A549 (cell line): ENCODE measurements around the gene CDH4. TPM values are rescaled to one million over a fixed set of nuclear protein-coding genes. Genes with fewer than 3 reads are reported as not detected.

ENCODE experiments used
- ATAC-seq, 2 experiments: fragments of 200-7000 bp in 1 of 2; fragments of >200 bp in 1 of 2; cut with Nextera tagmentation in 1 of 2; cut with Tn5 transposase in 1 of 2; 3 replicates each; pipeline versions ENCODE4 v1.8.0 to v1.9.1; 2018 to 2020; ENCODE audit warnings: mild to moderate bottlenecking in 1 of 2, moderate library complexity in 1 of 2
- CTCF ChIA-PET: fragments of 300-600 bp; sonication (Branson Sonifier 250); formaldehyde crosslinking; extraction: SDS; loops from one replicate; lab custom pipeline; 2021; ENCODE audit warnings: antibody characterized with exemption, inconsistent platforms; lab: Yijun Ruan, JAX
- POLR2A ChIA-PET: fragments of 350-600 bp; formaldehyde crosslinking; extraction: SDS; loops from one replicate; lab custom pipeline; 2021; ENCODE audit warnings: antibody characterized with exemption, inconsistent platforms; lab: Yijun Ruan, JAX
- DNase-seq, 2 experiments: peaks; one replicate each; pipeline versions ENCODE4 v3.0.0 to v3.0.0-alpha.2; 2011 to 2016; ENCODE audit warnings: low read depth in 1 of 2, low spot score in 1 of 2
- FAIRE-seq: peaks from 2 replicates; lab custom pipeline; 2011; peaks lifted over from hg19 to GRCh38; lab: Jason Lieb, UNC
- H3K27ac ChIP-seq, 2 experiments: fragments of >200 bp; sonication (Bioruptor Twin); formaldehyde crosslinking; 3 replicates each; pipeline ENCODE4 v1.5.1; 2016 to 2017
- H3K4me1 ChIP-seq: fragments of >200 bp; sonication (Bioruptor Twin); formaldehyde crosslinking; 3 replicates; pipeline ENCODE4 v1.6.1; 2016
- H3K4me2 ChIP-seq: fragments of >200 bp; sonication (Bioruptor Twin); formaldehyde crosslinking; 3 replicates; pipeline ENCODE4 v1.6.1; 2016
- H3K4me3 ChIP-seq: fragments of >200 bp; sonication (Bioruptor Twin); formaldehyde crosslinking; 3 replicates; pipeline ENCODE4 v1.5.1; 2016
- H3K9me3 ChIP-seq: fragments of >200 bp; sonication (Bioruptor Twin); formaldehyde crosslinking; 3 replicates; pipeline ENCODE4 v1.6.1; 2016
- BHLHE40 ChIP-seq: IDR thresholded peaks from 2 replicates; pipeline ENCODE4 v1.6.1; 2012; ENCODE audit warnings: low read depth, low read length, inconsistent platforms
- CBX2 ChIP-seq: fragments of 200-600 bp; sonication (generic); IDR thresholded peaks from 2 replicates; pipeline ENCODE4 v1.6.1; 2016; ENCODE audit warnings: low read depth, mild to moderate bottlenecking, borderline replicate concordance
- CHD4 ChIP-seq: fragments of 200-600 bp; sonication (generic); IDR thresholded peaks from 2 replicates; pipeline ENCODE4 v1.6.1; 2016; ENCODE audit warnings: antibody characterized with exemption, mild to moderate bottlenecking, borderline replicate concordance
- E2F6 ChIP-seq: IDR thresholded peaks from 2 replicates; pipeline ENCODE4 v1.6.1; 2012; ENCODE audit warnings: low read depth, borderline replicate concordance
- EHF ChIP-seq: fragments of 250-450 bp; sonication (Bioruptor Pico); IDR thresholded peaks from 2 replicates; pipeline ENCODE4 v1.5.0; 2020; ENCODE audit warnings: mild to moderate bottlenecking
- ELK1 ChIP-seq: fragments of 150-350 bp; IDR thresholded peaks from 2 replicates; pipeline ENCODE4 v1.6.1; 2014; ENCODE audit warnings: low read depth, mild to moderate bottlenecking, low read length
- FOSB ChIP-seq: fragments of 250-450 bp; sonication (Bioruptor Pico); IDR thresholded peaks from 2 replicates; pipeline ENCODE4 v1.5.0; 2020; ENCODE audit warnings: mild to moderate bottlenecking, moderate library complexity
- FOSL2 ChIP-seq, 2 experiments: fragments of 450-650 bp in 1 of 2; fragments of >200 bp in 1 of 2; sonication (Bioruptor Twin) in 1 of 2; formaldehyde crosslinking; IDR thresholded peaks; 2 replicates each; pipeline versions ENCODE4 v1.5.0 to v1.6.1; 2016 to 2020; ENCODE audit warnings: mild to moderate bottlenecking in 1 of 2, moderate library complexity in 1 of 2
- HEYL ChIP-seq: fragments of 250-450 bp; sonication (Bioruptor Pico); IDR thresholded peaks from 2 replicates; pipeline ENCODE4 v1.8.0; 2021; ENCODE audit warnings: mild to moderate bottlenecking, moderate library complexity
- JUN ChIP-seq, 2 experiments: fragments of >200 bp; sonication (Bioruptor Twin); formaldehyde crosslinking; IDR thresholded peaks; 2 replicates in 1 of 2; 3 replicates in 1 of 2; pipeline ENCODE4 v1.6.1; 2016 to 2017
- JUNB ChIP-seq: fragments of >200 bp; sonication (Bioruptor Twin); formaldehyde crosslinking; IDR thresholded peaks from 2 replicates; pipeline ENCODE4 v1.6.1; 2016
- MAFK ChIP-seq: fragments of 450-650 bp; IDR thresholded peaks from 2 replicates; pipeline ENCODE4 v1.6.1; 2014; ENCODE audit not compliant: partially characterized antibody
- MAZ ChIP-seq: fragments of 150-350 bp; IDR thresholded peaks from 2 replicates; pipeline ENCODE4 v1.6.1; 2014; ENCODE audit warnings: antibody characterized with exemption, low read depth, low read length, borderline replicate concordance
- NFE2L2 ChIP-seq: fragments of 150-350 bp; conservative IDR thresholded peaks from 2 replicates; pipeline ENCODE4 v1.6.1; 2014; ENCODE audit warnings: low read length
- POLR2AphosphoS2 ChIP-seq: conservative IDR thresholded peaks from 2 replicates; pipeline ENCODE4 v1.6.1; 2012; ENCODE audit warnings: low read length, improper control_type of control experiment, inconsistent platforms
- RAD21 ChIP-seq, 2 experiments: fragments of >200 bp in 1 of 2; sonication (Bioruptor Twin) in 1 of 2; formaldehyde crosslinking in 1 of 2; IDR thresholded peaks in 1 of 2; conservative IDR thresholded peaks in 1 of 2; 2 replicates in 1 of 2; 3 replicates in 1 of 2; pipeline ENCODE4 v1.6.1; 2012 to 2018; ENCODE audit warnings: inconsistent platforms in 1 of 2
- RCOR1 ChIP-seq: fragments of 150-350 bp; IDR thresholded peaks from 2 replicates; pipeline ENCODE4 v1.6.1; 2014; ENCODE audit warnings: antibody characterized with exemption, low read length, low read depth
- SMC3 ChIP-seq: fragments of >200 bp; sonication (Bioruptor Twin); formaldehyde crosslinking; IDR thresholded peaks from 3 replicates; pipeline ENCODE4 v1.6.1; 2018; ENCODE audit warnings: inconsistent platforms
- SREBF2 ChIP-seq: fragments of 450-650 bp; IDR thresholded peaks from 2 replicates; pipeline ENCODE4 v1.6.1; 2014; ENCODE audit warnings: mild to moderate bottlenecking, moderate library complexity
- TFCP2L1 ChIP-seq: fragments of 250-450 bp; sonication (Bioruptor Pico); IDR thresholded peaks from 2 replicates; pipeline ENCODE4 v1.5.0; 2021; ENCODE audit warnings: mild to moderate bottlenecking
- ZFP36 ChIP-seq: fragments of 450-650 bp; IDR thresholded peaks from 2 replicates; pipeline ENCODE4 v1.6.1; 2014; ENCODE audit warnings: borderline replicate concordance; ENCODE audit not compliant: partially characterized antibody
- ZNF302 ChIP-seq: fragments of 250-450 bp; sonication (Bioruptor Pico); IDR thresholded peaks from 2 replicates; pipeline ENCODE4 v1.9.0; 2021; ENCODE audit warnings: inconsistent platforms, mild to moderate bottlenecking, moderate library complexity
- ZSCAN20 ChIP-seq: fragments of 250-450 bp; sonication (Bioruptor Pico); IDR thresholded peaks from 2 replicates; pipeline ENCODE4 v1.8.0; 2022; ENCODE audit warnings: mild to moderate bottlenecking, moderate library complexity
- WGBS: methylation state at CpG from one replicate; pipeline ENCODE4 v1.1.6; 2017; ENCODE audit errors: missing lambda C conversion rate; 5-methylcytosine and 5-hydroxymethylcytosine counted together
- polyA plus RNA-seq, 4 experiments: library from polyadenylated mRNA; depleted of rRNA in 3 of 4; stranded (reverse); fragments of >200 nt; fragmentation: RNase III in 1 of 4; extraction: RNeasy Plus Mini Kit Qiagen cat#74134 plus additional on column Dnase treatment in 1 of 4; gene quantifications; 2 replicates in 3 of 4; 3 replicates in 1 of 4; pipeline ENCODE4 v1.2.3, GENCODE V29; 2011 to 2017

Gene CDH4
- polyA plus RNA-seq, 2 of the 4 experiments (the other 2 are of a cell fraction), result 3.4 to 10.3 TPM

- Histone ChIP-seq H3K4me1 (no peaks in the 10 kb centered on the region), H3K9me3 (no peaks in the 10 kb centered on the region), H3K4me3 (no peak overlapping the region), H3K27ac (no peak overlapping the region), H3K4me2 (no peak overlapping the region)
- no peak for DNase-seq
- no peak for FAIRE-seq
- TF ChIP-seq ZSCAN20 (CRISPR knock-in tag), result no peak
- no peak for TF ChIP-seq CHD4
- no peak for TF ChIP-seq FOSB (CRISPR knock-in tag)
- TF ChIP-seq CBX2, result no peak
- no peak for TF ChIP-seq EHF (CRISPR knock-in tag)
- TF ChIP-seq ELK1, result no peak
- no peak for TF ChIP-seq RCOR1
- no peak for TF ChIP-seq SREBF2
- no peak for TF ChIP-seq E2F6
- no peak for TF ChIP-seq ZNF302 (CRISPR knock-in tag)
- TF ChIP-seq RAD21 (conservative IDR thresholded peaks at IDR 0.05 in 1 of 2, IDR thresholded peaks at IDR 0.05 in 1 of 2), result no peak
- TF ChIP-seq BHLHE40, result no peak
- no peak for TF ChIP-seq HEYL (CRISPR knock-in tag)
- TF ChIP-seq FOSL2 (IDR thresholded peaks at IDR 0.05), result no peak
- no peak for TF ChIP-seq FOSL2 (CRISPR knock-in tag; IDR thresholded peaks at IDR 0.05)
- WGBS, result 80% methylated on average over 1 of the region's 1 CpG
- ChIA-PET CTCF (interaction anchor here (1.1 kb wide), 1 partner anchor 35 kb away, joined by 4 read pairs; no protein-coding TSS in a partner anchor), POLR2A (no interaction called here)
- ATAC-seq, result no peak
These were observed 393.7 kb downstream of the CDH4 start for GRCh38 chr20:61645732-61646131.

GRCh38 chr20:61646453-61646852 lies 394.4 kb downstream of the CDH4 start:
- no peaks in the 10 kb centered on the region for H3K4me1 ChIP-seq
- ATAC-seq (no peak), DNase-seq (no peak)
- ChIA-PET POLR2A (no interaction called here), CTCF (interaction anchor here (1.1 kb wide), 1 partner anchor 34 kb away, joined by 4 read pairs; no protein-coding TSS in a partner anchor)
- no peaks in the 10 kb centered on the region for H3K9me3 ChIP-seq
- TF ChIP-seq ZFP36, result no peak
- no peak for TF ChIP-seq RCOR1
- TF ChIP-seq NFE2L2, result no peak
- TF ChIP-seq, all 56 proteins: peak for 0
- H3K4me2 ChIP-seq, result no peak overlapping the region
- no peak overlapping the region for H3K4me3 ChIP-seq
- no peak overlapping the region for H3K27ac ChIP-seq
- FAIRE-seq, result no peak
- 72% methylated on average over 5 of the region's 8 CpGs for WGBS

GRCh38 chr20:61646986-61647385 lies 394.9 kb downstream of the CDH4 start:
- WGBS, result 76% methylated on average over 8 of the region's 8 CpGs
- CTCF ChIA-PET, result no interaction called here
- no peak for TF ChIP-seq JUN (IDR thresholded peaks at IDR 0.05)
- no peak for TF ChIP-seq ZFP36
- TF ChIP-seq TFCP2L1 (CRISPR knock-in tag), result no peak
- TF ChIP-seq NFE2L2, result no peak
- TF ChIP-seq MAFK, result no peak
- no peak for TF ChIP-seq SMC3
- TF ChIP-seq POLR2AphosphoS2, result no peak
- TF ChIP-seq ZNF302 (CRISPR knock-in tag), result no peak
- TF ChIP-seq EHF (CRISPR knock-in tag), result no peak
- no peak for TF ChIP-seq JUNB
- no peak for TF ChIP-seq MAZ
- no peak overlapping the region for H3K4me3 ChIP-seq
- no peaks in the 10 kb centered on the region for H3K9me3 ChIP-seq
- FAIRE-seq (no peak), DNase-seq (no peak), ATAC-seq (no peak)
- H3K4me2 ChIP-seq, result no peak overlapping the region
- no peak overlapping the region for H3K27ac ChIP-seq
- POLR2A ChIA-PET, result no interaction called here
- H3K4me1 ChIP-seq, result no peaks in the 10 kb centered on the region
